Stimulated activated CD8-positive, alpha-beta memory T cell treated with anti-CD3 and anti-CD28 coated beads, Interleukin-4, amount 100 ng/mL, for 1 hour (primary cell): ENCODE results near the gene RBP3.

Experiments used
- DNase-seq, 2 donors: peaks; one replicate each; pipeline ENCODE4 v3.0.0-alpha.2; 2020; ENCODE audit warnings: low read depth in 2 of 2, low spot score in 1 of 2

The RBP3 gene

GRCh38 chr10:47348138-47348651 lies at the start of gene RBP3:
Gene RBP3 (plus strand): TSS chr10:47348363. CDS start chr10:47348485, 122 bp downstream.
- DNase-seq: no peak

GRCh38 chr10:47298715-47299114 lies 49.4 kb upstream of the RBP3 start:
- no peak for DNase-seq

- DNase-seq: no peak
Observed at GRCh38 chr10:47299611-47300428, 48.3 kb upstream of the RBP3 start, which contains the start of gene GDF10. Gene GDF10 (plus strand): TSS chr10:47300197. CDS start chr10:47300652, 455 bp downstream.

- no peak for DNase-seq
Observed at GRCh38 chr10:47300429-47300931, 47.7 kb upstream of the RBP3 start.

GRCh38 chr10:47301833-47302232 lies 46.3 kb upstream of the RBP3 start:
- DNase-seq: no peak

- DNase-seq: no peak
Observed at GRCh38 chr10:47303105-47303504, 45.1 kb upstream of the RBP3 start.

- no peak for DNase-seq
Observed at GRCh38 chr10:47303866-47304265, 44.3 kb upstream of the RBP3 start.

GRCh38 chr10:47305566-47305965 lies 42.6 kb upstream of the RBP3 start:
- no peak for DNase-seq

- DNase-seq: no peak
Observed at GRCh38 chr10:47306387-47307210, 41.6 kb upstream of the RBP3 start.

GRCh38 chr10:47307381-47307780 lies 40.8 kb upstream of the RBP3 start:
- no peak for DNase-seq

- DNase-seq: no peak
Observed at GRCh38 chr10:47308775-47309174, 39.4 kb upstream of the RBP3 start.

GRCh38 chr10:47309408-47310089 lies 38.6 kb upstream of the RBP3 start:
- no peak for DNase-seq

- DNase-seq: no peak
Observed at GRCh38 chr10:47310090-47310505, 38.1 kb upstream of the RBP3 start.

GRCh38 chr10:47311193-47311931 lies 36.8 kb upstream of the RBP3 start:
- no peak for DNase-seq

- DNase-seq: peak; percentile 54 to 68
Observed at GRCh38 chr10:47311932-47312662, 36.1 kb upstream of the RBP3 start.

- DNase-seq: no peak
Observed at GRCh38 chr10:47312663-47312995, 35.5 kb upstream of the RBP3 start.

- no peak for DNase-seq
Observed at GRCh38 chr10:47314416-47314970, 33.7 kb upstream of the RBP3 start.

- DNase-seq: no peak
Observed at GRCh38 chr10:47315421-47315820, 32.7 kb upstream of the RBP3 start.

GRCh38 chr10:47316131-47316530 lies 32.0 kb upstream of the RBP3 start:
- no peak for DNase-seq

GRCh38 chr10:47317251-47317650 lies 30.9 kb upstream of the RBP3 start:
- no peak for DNase-seq
